Stimulated activated CD4-positive, alpha-beta T cell treated with anti-CD3 and anti-CD28 coated beads, Interleukin-1b, Interleukin-23, amount 100 ng/mL, for 48 hours (primary cell): ENCODE data around the gene GHRL.

Experiments used
- DNase-seq: peaks from one replicate; pipeline ENCODE4 v3.0.0-alpha.2; 2020

Gene GHRL, protein sequence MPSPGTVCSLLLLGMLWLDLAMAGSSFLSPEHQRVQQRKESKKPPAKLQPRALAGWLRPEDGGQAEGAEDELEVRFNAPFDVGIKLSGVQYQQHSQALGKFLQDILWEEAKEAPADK

GRCh38 chr3:10292505-10293419 is at the start of gene GHRL:
Gene GHRL, minus strand, starts transcription at chr3:10292947. Its CDS starts 2,767 bp downstream, at chr3:10290180.
- DNase-seq, result no peak

- no peak for DNase-seq
Observed at GRCh38 chr3:10341901-10342398, 49.2 kb upstream of the GHRL start.

DNA sequence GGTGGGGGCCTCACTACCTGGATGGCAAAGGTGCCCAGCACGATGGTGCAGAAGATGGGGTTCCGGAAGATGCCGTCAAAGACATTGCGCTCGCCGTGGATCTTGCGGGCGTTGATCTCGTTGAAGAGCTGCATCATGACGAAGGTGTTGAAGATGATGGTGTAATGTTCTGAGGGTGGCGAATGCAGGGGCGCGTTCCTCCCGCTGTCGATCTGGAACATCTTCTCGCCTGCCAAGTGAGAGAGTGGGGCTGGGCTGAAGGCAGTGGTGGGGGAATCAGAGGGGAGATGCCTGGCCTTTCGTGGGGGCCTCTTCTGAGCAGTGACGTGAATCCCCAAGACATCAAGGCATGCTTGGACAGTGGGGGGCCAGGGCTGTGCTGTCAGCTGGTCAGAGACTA is 47.7 kb upstream of the GHRL start:
- no peak for DNase-seq

DNA sequence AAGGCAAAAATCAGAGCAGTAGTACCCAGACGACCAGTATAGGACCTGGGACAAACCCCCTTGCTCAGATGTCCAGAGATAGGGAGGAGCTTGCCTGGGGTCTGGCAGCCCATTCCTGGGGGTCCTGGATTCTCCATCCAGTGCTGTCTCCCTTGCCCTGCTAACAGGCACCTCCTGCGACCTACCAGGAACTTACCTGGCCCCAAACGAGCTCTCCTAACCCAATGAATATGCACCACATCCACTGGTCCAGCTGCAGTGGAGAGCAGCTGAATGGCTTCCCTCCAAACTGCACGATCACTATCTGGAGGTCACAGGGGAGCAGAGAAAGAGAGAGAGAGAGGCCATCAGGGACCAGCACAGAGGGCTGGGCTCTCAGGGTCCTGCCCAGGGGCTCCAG is 47.3 kb upstream of the GHRL start:
- DNase-seq, result no peak

DNA sequence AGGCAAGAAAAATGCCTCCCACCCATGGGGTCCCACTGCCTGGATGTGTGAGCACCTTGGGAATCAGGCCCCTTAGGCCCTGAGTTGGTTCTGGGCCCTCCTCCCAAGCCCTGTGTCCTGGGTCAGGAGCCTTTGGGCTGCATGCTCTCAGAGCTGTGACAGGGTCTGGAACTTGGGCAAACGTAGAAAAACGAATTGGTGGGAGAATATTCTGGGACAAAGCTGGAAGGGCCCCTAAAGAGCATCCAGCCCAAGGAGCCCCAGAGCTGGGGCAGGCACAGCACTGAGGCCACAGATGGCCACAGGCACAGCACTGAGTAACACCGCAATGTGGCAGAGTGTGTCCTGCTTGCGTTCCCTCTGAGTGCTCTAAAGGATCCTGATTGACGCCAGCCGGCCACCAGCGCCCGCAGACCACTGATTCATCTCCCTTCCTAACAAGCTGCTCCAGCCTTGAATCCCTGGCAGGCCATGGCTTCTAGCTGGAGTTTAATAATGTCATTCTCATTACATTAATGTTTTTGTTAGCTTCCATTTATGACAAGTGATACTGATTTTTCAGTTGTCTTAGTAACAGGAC is 46.7 kb upstream of the GHRL start:
- no peak for DNase-seq

- no peak for DNase-seq
Observed at GRCh38 chr3:10338591-10339353, 46.0 kb upstream of the GHRL start.

DNA sequence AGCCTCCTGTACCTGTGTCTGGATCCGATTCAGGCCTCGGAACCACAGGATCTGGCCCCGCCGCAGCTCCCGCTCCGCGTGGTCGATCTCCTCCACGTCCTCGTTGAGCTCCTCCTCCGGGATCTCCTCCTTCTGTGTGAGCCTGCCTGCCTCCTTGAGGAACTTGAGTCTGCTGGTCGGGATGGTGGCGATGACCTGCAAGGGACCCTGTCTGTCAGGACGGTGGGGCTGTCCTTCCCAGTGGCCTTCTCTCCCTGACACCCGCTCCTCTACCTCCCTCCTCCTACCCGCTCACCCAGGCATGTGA is 45.4 kb upstream of the GHRL start:
- DNase-seq, result no peak

GRCh38 chr3:10337323-10338163 is 44.8 kb upstream of the GHRL start:
- no peak for DNase-seq

- no peak for DNase-seq
Observed at GRCh38 chr3:10336761-10337160, 44.0 kb upstream of the GHRL start.

DNA sequence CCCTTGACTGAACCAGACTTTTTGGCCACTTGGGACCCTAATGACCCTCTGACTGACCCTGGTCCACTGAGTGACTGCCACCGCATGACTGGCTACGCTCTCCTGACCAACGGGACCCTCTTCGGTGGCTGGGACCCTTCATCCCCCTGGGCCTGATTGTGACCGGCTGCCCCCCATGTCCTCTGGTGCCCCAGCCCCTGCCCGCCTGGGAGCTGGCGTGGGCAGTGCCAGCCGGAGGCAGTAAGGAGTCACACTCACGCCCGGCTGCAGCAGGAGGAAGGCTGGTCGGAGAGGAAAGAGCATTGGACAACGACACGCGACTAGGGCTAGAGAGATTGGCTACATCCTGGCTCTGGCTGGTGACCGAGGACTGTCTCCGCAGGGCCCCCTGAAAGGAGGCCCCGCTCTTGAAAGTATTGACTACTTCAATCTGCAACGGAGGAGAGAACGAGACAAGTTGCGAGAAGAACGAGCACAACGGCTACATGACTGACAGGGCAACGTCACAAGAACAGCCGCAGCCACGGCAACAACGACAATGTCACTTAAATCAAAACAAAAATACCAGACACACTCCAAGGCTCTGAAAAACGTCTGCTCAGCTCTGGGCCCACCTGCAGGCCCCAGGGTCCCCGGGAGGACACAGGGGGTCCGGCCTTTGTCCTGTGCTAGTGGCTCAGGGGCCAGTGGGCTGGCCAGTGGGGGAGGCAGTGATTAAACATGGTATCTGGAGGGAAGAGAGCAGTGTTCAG is 43.3 kb upstream of the GHRL start:
- DNase-seq, result no peak

DNA sequence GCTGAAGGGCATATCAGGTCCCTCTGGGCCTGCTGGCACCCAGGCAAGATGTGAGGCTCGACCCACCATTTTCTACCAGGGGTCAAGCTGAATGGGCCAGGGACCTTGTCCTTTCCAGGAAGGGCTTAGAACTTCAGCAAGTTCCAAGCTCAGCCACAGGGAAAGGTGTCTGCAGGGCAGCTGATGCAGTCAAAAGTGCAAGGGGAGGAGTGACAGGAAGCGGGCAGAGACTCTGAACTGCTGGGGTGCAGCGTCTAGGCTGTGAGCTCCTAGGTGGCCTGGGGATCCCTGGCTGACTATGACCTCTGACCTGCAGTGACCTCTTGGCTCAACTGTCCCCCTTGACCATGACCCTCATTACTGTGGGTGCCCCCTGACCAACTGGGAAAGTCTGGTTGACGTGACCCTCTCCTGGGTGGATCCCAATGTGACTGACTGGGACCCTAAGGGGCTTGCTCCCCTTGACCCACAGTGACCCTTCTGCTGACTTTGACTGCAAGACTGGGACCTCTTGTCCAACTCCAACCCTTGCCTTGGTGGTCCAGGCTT is 42.5 kb upstream of the GHRL start:
- DNase-seq, result no peak

DNA sequence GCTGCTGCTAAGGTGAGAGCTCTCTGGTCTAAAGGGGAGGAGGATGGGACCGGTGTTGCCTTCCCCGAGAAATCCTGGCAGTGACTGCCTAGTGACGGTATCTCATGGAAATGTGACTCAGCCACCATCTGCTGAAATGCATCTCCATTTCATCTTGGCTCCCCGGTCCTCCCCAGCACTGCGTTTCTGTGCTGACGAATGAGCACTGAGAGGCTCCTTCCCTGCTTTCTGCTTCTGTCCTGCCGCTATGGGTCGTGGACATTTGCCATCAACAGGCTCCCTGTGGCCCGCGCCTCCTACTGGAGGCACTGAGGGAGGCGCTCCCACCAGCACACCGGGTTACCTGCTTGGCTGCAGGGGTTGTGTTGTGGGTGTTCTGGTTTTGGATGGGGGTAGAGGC is 41.7 kb upstream of the GHRL start:
- DNase-seq, result no peak

- no peak for DNase-seq
Observed at GRCh38 chr3:10334042-10334441, 41.3 kb upstream of the GHRL start.

- no peak for DNase-seq
Observed at GRCh38 chr3:10333349-10333650, 40.6 kb upstream of the GHRL start.

DNA sequence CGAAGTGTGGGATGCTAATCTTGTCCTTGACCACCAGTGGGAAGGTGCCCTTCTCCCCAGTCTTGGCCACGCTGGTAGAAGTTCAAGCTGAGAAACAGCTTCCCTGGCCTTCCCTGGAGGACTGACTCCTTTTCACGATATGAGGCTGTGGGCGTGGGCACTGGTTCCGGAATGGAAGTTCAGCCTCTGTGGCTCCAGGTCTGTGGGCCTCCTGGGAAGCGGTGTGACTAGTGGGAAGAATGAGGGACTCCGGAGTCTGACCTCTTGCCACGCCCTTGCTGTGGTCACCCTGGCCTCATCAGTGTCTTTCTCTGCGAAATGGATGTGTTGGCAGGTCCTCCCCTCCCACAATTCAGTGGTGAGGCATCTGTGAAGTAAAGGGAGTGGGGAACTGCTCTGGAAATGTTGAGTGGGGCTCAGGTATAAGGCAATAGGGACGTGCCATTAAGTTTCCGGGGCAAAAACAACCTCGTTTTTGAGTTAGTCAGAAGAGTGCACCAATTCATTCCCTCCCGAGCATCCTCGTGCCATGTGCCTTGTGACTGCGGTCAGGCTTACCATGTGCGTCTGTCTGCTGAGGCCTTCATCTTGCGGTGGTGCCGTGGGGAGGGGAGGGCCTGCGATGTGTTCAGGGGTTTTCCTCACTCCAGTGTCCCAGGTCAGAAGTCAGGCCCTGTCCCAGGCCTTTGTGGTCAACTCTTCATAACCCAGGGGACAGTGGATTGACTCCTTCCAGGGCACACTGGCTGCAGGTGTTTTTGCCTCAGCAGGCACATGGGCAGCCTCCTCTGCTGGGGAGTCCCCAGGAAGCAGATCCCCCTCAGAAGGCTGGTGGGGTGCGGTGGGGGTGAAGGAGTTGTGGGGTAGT is 40.0 kb upstream of the GHRL start:
- no peak for DNase-seq

DNA sequence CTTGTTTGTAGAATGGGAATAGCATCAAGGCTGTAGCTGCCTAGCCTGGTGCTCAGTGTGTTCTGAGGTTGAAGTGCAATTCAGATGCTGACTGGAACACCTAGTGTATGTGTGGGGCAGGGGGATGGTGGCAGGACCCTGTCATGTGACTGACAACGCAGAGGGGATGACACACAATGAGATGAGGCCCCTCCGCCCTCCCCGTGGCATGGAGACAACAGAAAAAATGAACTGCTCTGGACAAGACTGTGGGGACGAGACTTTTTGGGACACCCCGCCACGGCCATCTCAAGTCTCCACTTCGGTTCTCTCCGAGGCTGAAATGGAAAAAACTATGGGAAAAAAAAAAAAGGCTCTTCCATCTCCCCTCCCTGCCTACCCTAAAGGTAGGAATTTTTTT is 38.6 kb upstream of the GHRL start:
- DNase-seq, result no peak

- no peak for DNase-seq
Observed at GRCh38 chr3:10330319-10330718, 37.6 kb upstream of the GHRL start.

GRCh38 chr3:10329495-10330015 is 36.8 kb upstream of the GHRL start:
- no peak for DNase-seq

GRCh38 chr3:10328460-10329071 is 35.8 kb upstream of the GHRL start:
- no peak for DNase-seq

GRCh38 chr3:10327592-10327991 is 34.8 kb upstream of the GHRL start:
- DNase-seq, result no peak
